CD4-positive, alpha-beta T cell treated with Interleukin-17A for 4 hours (primary cell): ENCODE measurements around the gene PHACTR2.
A peak's percentile ranks its signal among the peaks of the same experiment; 100 is the strongest.
"Not testable (repeated sequence)": the region's sequence is repeated elsewhere in the genome, so short reads cannot be mapped to it uniquely, and the experiment has no call there.

ENCODE experiments used
- DNase-seq: peaks from one replicate; pipeline ENCODE4 v3.0.0-alpha.2; 2020; ENCODE audit warnings: mixed read lengths

PHACTR2 gene

GRCh38 chr6:143773506-143774150 lies 95.9 kb downstream of the PHACTR2 start:
- DNase-seq, result no peak

GRCh38 chr6:143774347-143774746 lies 96.6 kb downstream of the PHACTR2 start:
- no peak for DNase-seq

GRCh38 chr6:143775336-143775735 lies 97.6 kb downstream of the PHACTR2 start:
- DNase-seq, result no peak

- no peak for DNase-seq
Measured at GRCh38 chr6:143778926-143779325, 101.2 kb downstream of the PHACTR2 start.

GRCh38 chr6:143782481-143782880 lies 104.7 kb downstream of the PHACTR2 start:
- DNase-seq, result no peak

- DNase-seq, result no peak
Measured at GRCh38 chr6:143783077-143783476, 105.3 kb downstream of the PHACTR2 start.

- no peak for DNase-seq
Measured at GRCh38 chr6:143784316-143784715, 106.6 kb downstream of the PHACTR2 start.

- not testable (repeated sequence) for DNase-seq
Measured at GRCh38 chr6:143786371-143786770, 108.6 kb downstream of the PHACTR2 start.

GRCh38 chr6:143792402-143793279 lies 114.9 kb downstream of the PHACTR2 start:
- no peak for DNase-seq

GRCh38 chr6:143793280-143793619 lies 115.5 kb downstream of the PHACTR2 start:
- DNase-seq, result no peak

GRCh38 chr6:143796551-143796950 lies 118.8 kb downstream of the PHACTR2 start:
- not testable (repeated sequence) for DNase-seq

- not testable (repeated sequence) for DNase-seq
Measured at GRCh38 chr6:143798487-143798886, 120.7 kb downstream of the PHACTR2 start.

- no peak for DNase-seq
Measured at GRCh38 chr6:143802833-143803565, 125.2 kb downstream of the PHACTR2 start.

- no peak for DNase-seq
Measured at GRCh38 chr6:143803769-143804568, 126.2 kb downstream of the PHACTR2 start.

- no peak for DNase-seq
Measured at GRCh38 chr6:143804835-143805239, 127.1 kb downstream of the PHACTR2 start.

GRCh38 chr6:143806282-143807102 lies 128.7 kb downstream of the PHACTR2 start:
- peak; percentile 3 for DNase-seq

- DNase-seq, result no peak
Measured at GRCh38 chr6:143807103-143807772, 129.5 kb downstream of the PHACTR2 start.

- DNase-seq, result no peak
Measured at GRCh38 chr6:143810745-143811144, 133.0 kb downstream of the PHACTR2 start.

- no peak for DNase-seq
Measured at GRCh38 chr6:143811501-143812157, 133.9 kb downstream of the PHACTR2 start.

- no peak for DNase-seq
Measured at GRCh38 chr6:143817621-143818020, 139.9 kb downstream of the PHACTR2 start.

GRCh38 chr6:143821359-143821758 lies 143.6 kb downstream of the PHACTR2 start:
- DNase-seq, result no peak
